ENCODE measurements around the gene SV2B.
A peak's percentile ranks its signal among the peaks of the same experiment; 100 is the strongest.

SV2B gene

DNA sequence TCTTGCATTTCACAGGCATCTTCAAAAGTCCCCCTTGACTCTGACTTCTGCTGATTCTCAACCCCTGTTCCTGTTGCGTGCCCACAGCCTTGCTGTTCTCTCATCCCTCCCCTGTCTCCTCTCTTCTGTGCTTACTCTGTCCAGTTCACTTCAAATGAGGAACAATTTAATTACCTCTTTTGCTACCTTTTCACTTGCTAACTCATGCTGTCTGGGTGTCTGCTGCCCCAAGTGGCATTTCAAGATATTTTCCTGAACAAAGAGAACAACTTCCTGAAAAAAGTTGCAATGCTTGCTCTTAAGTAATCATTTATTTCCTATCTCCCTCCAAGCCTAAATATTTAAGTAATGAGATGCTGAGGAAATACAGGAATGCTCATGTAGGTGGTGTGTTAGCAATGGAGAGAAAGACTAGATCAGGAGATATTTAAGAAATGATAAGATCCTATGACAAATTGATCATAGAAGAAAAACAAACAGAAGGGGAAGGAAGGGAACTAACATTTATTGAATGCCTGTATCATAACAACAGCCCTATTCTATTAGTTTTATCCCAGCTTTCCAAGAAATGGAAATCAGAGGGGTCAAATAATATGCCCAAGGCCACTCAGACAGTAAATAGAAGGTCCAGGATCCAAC, 42.2 kb downstream of the SV2B start:
- peak; percentile 32 for DNase-seq

DNA sequence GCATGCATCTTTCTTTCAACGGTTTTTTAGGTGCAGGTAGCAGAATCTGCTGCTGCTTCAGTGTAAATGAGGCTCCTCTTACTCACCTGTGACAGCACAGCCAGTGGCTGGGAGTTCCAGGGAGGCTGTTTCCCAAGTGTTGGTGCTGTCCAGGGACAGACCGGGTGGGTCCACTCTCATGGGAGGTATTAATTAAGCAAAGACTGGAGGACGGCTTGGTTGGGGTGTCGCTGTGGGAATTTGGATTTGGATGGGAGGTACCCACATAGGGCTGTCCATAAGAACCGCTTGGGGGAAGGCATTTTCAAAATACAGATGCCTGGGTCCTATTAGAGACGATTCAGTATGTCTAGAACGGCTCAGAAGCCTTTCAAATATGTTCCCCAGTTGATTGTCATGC, 42.9 kb downstream of the SV2B start:
- DNase-seq, result no peak

- no peak for DNase-seq
Observed at GRCh38 chr15:91146728-91147127, 46.7 kb downstream of the SV2B start.

GRCh38 chr15:91148243-91148642, 48.2 kb downstream of the SV2B start:
- no peak for DNase-seq

DNA sequence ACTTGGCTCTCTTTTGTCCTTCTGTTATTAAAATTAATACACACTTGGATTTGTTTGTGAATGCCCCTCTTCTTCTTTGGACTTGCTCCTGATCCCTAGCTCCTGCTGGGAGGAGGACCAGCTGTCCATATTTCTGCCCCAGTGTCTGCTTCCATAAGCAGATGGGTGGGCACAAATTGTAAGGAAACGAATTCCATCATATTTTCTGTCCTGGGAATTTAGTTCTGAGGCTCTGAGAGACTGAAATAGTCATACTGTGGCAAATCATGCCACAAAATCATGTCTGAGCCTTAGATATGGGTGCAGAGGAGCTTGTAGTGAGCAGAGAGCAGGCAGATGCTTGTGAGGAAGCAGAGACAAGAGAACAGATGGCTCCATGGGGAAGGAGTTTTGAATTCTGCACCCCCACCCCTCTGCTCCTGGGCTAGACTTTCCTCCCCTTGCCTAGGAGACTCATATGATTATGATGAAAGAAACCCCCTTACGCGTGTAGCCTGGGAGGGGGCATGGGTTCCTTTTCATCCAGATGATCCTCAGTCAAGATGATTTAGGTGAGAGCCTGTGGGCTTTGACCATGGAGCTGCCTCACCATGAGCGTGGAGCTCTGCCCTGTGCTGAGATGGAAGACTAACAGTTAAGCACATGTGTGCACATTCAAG, 50.6 kb downstream of the SV2B start:
- peak; percentile 66 for DNase-seq

- no peak for DNase-seq
Observed at GRCh38 chr15:91151781-91152563, 51.9 kb downstream of the SV2B start.

- DNase-seq, result no peak
Observed at GRCh38 chr15:91152896-91153581, 53.0 kb downstream of the SV2B start.

- no peak for DNase-seq
Observed at GRCh38 chr15:91153954-91154353, 53.9 kb downstream of the SV2B start.

DNA sequence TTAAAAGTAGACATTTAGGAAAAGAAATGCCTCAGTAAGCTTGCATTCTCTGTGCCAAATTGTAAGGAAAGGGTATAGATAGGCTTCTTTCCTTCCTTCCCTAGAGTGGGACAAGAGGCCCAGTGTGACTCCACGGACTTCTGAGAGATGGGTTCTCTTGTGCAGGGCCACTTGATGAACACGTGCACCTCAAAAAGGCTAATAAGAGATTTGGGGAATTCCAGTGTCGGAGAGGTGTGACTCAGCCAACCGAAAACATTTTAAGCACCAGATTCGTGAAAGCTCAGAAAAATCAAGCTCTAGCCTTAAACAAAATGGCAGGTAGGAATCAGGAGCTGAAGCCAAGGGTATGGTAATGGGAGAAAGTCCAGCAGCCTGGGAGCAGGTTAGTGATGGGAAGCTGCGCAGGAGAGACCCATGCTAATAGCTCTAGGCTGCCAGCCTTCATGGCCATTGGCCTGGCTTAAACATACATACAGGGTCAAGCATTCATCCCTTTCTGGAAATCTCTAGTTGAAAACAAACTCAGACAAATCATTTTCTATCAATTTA, 56.2 kb downstream of the SV2B start:
- DNase-seq, result no peak

DNA sequence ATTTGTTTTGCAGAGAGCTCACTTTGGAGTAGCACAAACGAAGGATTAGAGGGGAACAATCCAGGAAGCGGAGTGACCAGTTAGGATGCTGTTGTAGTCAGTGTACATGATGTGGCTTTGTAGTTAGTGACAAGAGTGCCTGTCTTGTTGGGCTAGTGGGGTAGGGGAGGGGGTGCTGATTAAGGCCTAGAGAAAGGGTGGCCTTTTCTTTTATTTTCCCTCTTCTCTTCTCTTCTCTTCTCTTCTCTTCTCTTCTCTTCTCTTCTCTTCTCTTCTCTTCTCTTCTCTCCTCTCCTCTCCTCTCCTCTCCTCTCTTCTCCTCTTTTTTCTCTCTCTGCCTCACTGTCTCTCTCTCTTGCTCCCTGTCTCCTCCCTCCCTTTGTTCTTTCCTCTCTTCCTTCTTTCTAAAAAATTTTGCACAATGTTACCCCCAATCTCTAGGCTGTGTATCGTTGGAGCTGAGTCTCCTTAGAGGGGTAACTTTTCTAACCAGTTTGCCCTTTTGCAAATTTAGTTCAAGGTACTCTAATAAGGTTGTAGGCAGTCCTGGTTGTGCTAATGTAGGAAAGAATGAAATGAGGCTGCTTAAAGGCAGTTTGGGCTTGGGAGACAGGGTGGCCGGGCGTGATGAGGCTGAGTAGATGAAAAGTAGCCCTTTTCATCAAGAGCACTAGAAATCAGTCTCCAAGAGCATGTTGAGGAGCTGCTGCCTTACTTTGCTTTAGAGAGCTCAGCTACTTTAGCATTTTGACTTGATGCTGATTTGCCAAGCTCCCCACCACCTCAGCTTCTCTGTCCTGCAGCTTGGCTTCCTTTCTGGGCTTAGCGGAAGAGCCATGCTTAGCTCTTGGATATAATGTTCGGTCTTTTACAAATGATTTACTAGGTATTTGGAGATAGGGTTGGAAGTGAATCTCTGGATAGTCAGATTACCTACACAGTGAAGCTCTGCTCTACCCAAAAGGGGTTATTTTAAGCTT, 58.6 kb downstream of the SV2B start:
- no peak for DNase-seq

- DNase-seq, result no peak
Observed at GRCh38 chr15:91165850-91166249, 65.8 kb downstream of the SV2B start.

DNA sequence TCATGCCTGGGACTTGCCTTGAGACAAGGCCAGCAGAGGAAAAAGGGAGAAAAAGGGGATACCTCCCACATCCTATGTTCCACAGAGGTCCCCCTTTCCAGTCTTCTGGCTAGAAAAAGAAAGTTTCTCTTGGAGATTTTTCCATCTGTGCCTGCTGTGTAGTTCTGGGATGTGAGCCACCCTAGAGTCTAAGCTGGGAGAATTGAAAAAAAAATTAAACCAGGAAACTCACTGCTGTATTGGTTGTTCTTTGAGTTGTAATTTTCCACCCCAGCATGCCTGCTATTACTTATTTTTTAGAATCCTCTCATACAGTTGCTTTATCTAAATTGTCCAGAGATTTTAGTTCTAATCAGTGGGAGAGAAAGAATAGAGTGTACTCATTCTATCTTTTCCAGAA, 68.4 kb downstream of the SV2B start:
- no peak for DNase-seq

DNA sequence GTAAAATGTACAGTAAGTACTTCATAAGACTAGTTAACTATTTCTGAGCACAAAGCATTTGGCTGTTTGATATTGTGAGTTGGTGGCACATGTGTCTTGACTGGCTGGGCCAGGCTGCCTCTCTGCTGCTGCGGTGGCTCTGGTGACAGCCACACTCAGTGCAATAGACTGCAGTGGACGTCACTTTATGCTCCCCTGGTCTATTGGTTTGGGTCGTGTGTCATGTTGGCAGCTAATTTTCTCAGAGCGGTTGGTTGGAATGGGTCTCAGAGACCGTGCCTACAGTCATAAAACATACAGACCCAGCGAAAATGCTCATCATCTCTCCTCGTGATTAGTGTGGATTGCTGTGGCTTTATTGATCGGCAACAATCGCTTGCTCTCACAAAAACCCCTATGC, 71.3 kb downstream of the SV2B start:
- no peak for DNase-seq

- peak; percentile 15 for DNase-seq
Observed at GRCh38 chr15:91182101-91182500, 82.0 kb downstream of the SV2B start.

DNA sequence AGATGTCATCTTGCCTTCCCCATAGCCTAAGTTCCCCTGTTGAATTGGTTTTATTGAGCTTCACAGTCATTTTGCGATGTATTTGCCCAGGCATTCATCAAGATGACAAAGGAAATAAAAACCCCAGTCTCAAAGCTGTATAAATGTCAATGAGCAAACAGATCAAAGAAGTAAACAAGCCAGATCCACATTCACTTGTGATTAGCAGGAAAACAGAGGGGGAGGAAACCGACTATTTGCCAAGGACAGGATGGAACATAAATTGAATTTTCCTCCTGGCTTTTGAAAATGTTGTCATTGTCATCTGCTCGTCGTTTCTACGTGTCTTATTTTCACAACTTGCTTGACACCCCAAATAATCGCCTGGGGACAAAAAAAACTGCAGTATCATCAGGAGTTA, 83.5 kb downstream of the SV2B start:
- peak; percentile 75 for DNase-seq

GRCh38 chr15:91184441-91184840, 84.4 kb downstream of the SV2B start:
- DNase-seq, result no peak

- DNase-seq, result no peak
Observed at GRCh38 chr15:91186904-91187656, 87.0 kb downstream of the SV2B start.

DNA sequence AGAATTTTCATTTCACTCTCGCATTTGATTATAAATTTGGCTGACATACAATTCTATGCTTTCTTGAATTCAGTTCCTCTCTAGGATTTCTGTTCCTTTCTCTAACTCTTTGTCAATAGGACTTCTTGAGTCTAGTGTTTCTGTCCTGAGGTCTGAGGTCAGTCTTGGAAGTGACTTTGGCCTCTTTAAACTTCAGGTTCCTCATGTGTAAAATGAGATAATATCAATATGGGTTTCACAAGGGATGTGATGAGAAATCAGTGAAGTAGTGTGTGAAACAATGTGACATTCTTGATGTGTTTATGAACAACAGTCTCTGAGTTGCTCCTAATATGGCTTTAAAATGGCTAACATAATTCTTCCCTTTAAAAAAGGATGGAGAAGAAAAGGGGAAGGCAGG, 92.2 kb downstream of the SV2B start:
- DNase-seq, result no peak

GRCh38 chr15:91192690-91193377, 92.8 kb downstream of the SV2B start:
- peak; percentile 70 for DNase-seq

GRCh38 chr15:91193378-91193720, 93.3 kb downstream of the SV2B start:
- DNase-seq, result no peak

- DNase-seq, result no peak
Observed at GRCh38 chr15:91196127-91196526, 96.1 kb downstream of the SV2B start.
